ENCODE measurements around the gene PGP.

The PGP gene

GRCh38 chr16:2179576-2179975, 35.1 kb downstream of the PGP start:
- no peak for DNase-seq

- no peak for DNase-seq
Observed at GRCh38 chr16:2179107-2179501, 35.5 kb downstream of the PGP start.

GRCh38 chr16:2178321-2179106, 36.1 kb downstream of the PGP start:
- DNase-seq, result peak; percentile 15

GRCh38 chr16:2177561-2177960, 37.1 kb downstream of the PGP start:
- no peak for DNase-seq

GRCh38 chr16:2177101-2177500, 37.5 kb downstream of the PGP start:
- no peak for DNase-seq

GRCh38 chr16:2176047-2176446, 38.6 kb downstream of the PGP start:
- no peak for DNase-seq

GRCh38 chr16:2175454-2175853, 39.2 kb downstream of the PGP start:
- no peak for DNase-seq

GRCh38 chr16:2174396-2175131, 40.1 kb downstream of the PGP start:
- DNase-seq, result no peak

- no peak for DNase-seq
Observed at GRCh38 chr16:2173916-2174315, 40.7 kb downstream of the PGP start.

- DNase-seq, result no peak
Observed at GRCh38 chr16:2173366-2173765, 41.3 kb downstream of the PGP start.

GRCh38 chr16:2172688-2173335, 41.8 kb downstream of the PGP start:
- DNase-seq, result no peak

GRCh38 chr16:2171601-2172178, 43.0 kb downstream of the PGP start:
- DNase-seq, result no peak

GRCh38 chr16:2170587-2171435, 43.8 kb downstream of the PGP start:
- DNase-seq, result no peak

GRCh38 chr16:2170080-2170479, 44.6 kb downstream of the PGP start:
- no peak for DNase-seq

- no peak for DNase-seq
Observed at GRCh38 chr16:2167068-2167638, 47.5 kb downstream of the PGP start.

GRCh38 chr16:2166263-2167067, 48.2 kb downstream of the PGP start:
- DNase-seq, result no peak

- no peak for DNase-seq
Observed at GRCh38 chr16:2165861-2166260, 48.8 kb downstream of the PGP start.

- DNase-seq, result no peak
Observed at GRCh38 chr16:2163211-2163881, 51.3 kb downstream of the PGP start.

- no peak for DNase-seq
Observed at GRCh38 chr16:2162676-2163118, 51.9 kb downstream of the PGP start.

- DNase-seq, result no peak
Observed at GRCh38 chr16:2161911-2162310, 52.7 kb downstream of the PGP start.
